MG63 (cell line): Measurements from ENCODE around the gene MAP1LC3B2. TPM values are rescaled to one million over a fixed set of nuclear protein-coding genes. Genes with fewer than 3 reads are reported as not detected.

Experiments used
- DNase-seq: peaks from one replicate; pipeline ENCODE4 v3.0.0-alpha.2; 2020
- H3K27me3 ChIP-seq: fragments of 250-450 bp; sonication (Bioruptor Pico); 2 replicates; pipeline ENCODE4 v1.5.1; 2020; ENCODE audit warnings: mild to moderate bottlenecking, moderate library complexity
- H3K36me3 ChIP-seq: fragments of 250-450 bp; sonication (Bioruptor Pico); 2 replicates; pipeline ENCODE4 v1.5.1; 2020; ENCODE audit warnings: mild to moderate bottlenecking, moderate library complexity
- H3K4me3 ChIP-seq: fragments of 250-450 bp; sonication (Bioruptor Pico); 2 replicates; pipeline ENCODE4 v1.5.1; 2020; ENCODE audit warnings: mild to moderate bottlenecking, moderate library complexity
- H3K9me3 ChIP-seq: fragments of 250-450 bp; sonication (Bioruptor Pico); 2 replicates; pipeline ENCODE4 v1.5.1; 2020; ENCODE audit warnings: mild to moderate bottlenecking, moderate library complexity
- total RNA-seq: library from RNA; depleted of rRNA; stranded (reverse); fragments of >200 nt; shearing (Covaris generic); gene quantifications from 2 replicates; pipeline ENCODE4 v1.2.3, GENCODE V29; 2014; ENCODE audit warnings: low replicate concordance; rRNA removed

Gene MAP1LC3B2
- total RNA-seq, 1 experiment from 2014 or later: 0.26 TPM

DNA sequence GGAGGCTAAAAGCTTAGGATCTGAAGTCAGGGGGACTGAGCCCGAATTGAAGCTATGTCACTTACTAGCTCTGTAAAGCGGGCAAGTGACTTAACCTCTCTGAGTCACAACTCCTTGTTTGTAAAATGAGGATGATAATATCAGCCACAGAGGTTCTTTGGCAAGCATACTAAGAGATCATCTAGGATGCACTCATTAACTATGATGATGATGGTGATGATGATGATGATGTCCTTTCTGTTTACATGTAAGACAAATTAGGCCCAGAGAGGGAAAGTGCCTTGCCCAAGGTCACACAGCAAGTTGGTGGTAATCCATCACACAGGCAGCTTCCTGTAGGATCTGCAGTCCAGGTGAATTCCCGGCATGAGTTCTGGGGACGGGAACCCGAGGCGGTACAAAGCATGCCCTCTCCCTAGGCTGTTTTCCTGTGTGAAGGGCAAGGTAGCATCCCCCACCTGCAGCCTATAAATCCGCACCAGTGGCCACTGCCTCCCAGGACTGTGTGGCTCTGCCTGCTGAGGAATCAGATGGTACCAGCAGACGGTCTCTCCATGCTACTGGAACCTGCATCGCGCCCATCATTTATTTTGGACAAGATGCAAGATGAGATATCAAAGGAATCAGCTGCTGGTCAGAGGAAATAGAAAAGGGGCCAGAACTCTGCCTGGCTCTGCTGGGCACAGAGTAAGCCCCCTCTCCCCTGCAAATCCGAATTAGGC lies 55.2 kb downstream of the MAP1LC3B2 start:
- H3K27me3 ChIP-seq: no peaks in the 10 kb centered on the region
- no peaks in the 10 kb centered on the region for H3K36me3 ChIP-seq
- no peak overlapping the region for H3K4me3 ChIP-seq
- H3K9me3 ChIP-seq: no peaks in the 10 kb centered on the region
- no peak for DNase-seq

DNA sequence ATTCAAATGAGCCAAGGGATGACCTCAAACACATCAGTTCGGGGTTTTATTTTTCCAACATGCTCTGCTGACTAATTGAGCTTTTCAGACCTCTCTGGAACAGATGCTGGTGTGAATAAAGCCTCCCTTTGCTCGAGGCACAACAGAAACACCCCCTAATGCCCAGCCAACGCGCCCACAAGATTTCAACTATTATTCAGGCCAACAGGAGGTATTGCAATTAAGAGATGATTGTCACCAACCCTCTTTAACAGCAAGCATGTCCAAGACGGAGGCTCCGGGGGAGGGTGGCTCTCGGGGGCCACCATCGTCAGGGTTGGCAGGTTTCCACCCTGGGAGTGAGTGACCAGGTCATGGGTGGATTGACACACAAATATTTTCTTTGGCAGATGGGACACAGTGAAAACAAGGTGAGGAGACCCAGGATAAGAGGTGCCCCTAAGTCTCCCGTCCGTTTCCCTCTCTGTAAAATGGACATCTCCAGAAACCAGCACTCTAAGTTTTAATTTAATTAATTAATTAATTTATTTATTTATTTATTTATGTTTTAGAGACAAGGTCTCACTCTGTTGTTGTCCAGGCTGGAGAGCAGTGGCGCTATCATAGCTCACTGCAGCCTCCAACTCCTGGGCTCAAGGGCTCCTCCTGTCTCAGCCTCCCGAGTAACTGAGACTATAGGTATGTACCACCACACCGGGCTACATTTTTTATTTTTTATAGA lies 56.1 kb downstream of the MAP1LC3B2 start:
- H3K9me3 ChIP-seq: no peaks in the 10 kb centered on the region
- no peak overlapping the region for H3K4me3 ChIP-seq

GRCh38 chr12:116616536-116617248 lies 57.5 kb downstream of the MAP1LC3B2 start:
- no peak for DNase-seq
- Histone ChIP-seq H3K36me3 (no peaks in the 10 kb centered on the region), H3K9me3 (no peaks in the 10 kb centered on the region), H3K27me3 (no peaks in the 10 kb centered on the region), H3K4me3 (no peak overlapping the region)

More for the DNA sequence above, 56.1 kb downstream of the MAP1LC3B2 start:
- H3K27me3 ChIP-seq: no peaks in the 10 kb centered on the region
- DNase-seq: no peak
- H3K36me3 ChIP-seq: no peaks in the 10 kb centered on the region

DNA sequence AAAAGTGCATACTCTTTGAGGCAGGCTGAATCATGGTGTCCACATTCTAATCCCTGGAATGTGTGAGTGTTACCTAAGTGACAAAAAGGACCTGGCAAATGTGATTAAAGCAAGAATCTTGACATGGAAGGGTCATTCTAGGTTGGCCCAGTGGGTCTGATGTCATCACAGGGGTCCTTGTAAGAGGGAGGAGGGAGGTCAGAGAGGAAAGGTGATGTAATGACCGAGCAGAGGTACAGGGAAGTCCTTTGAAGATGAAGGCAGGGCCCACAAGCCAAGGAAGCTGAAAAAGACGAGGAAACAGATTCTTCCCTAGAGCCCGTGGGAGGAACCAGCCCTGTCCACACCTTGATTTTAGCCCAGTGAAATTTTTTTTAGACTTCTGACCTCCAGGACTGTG lies 60.1 kb downstream of the MAP1LC3B2 start:
- no peaks in the 10 kb centered on the region for H3K36me3 ChIP-seq
- DNase-seq: no peak
- H3K9me3 ChIP-seq: no peaks in the 10 kb centered on the region
- no peaks in the 10 kb centered on the region for H3K27me3 ChIP-seq
- H3K4me3 ChIP-seq: no peak overlapping the region

DNA sequence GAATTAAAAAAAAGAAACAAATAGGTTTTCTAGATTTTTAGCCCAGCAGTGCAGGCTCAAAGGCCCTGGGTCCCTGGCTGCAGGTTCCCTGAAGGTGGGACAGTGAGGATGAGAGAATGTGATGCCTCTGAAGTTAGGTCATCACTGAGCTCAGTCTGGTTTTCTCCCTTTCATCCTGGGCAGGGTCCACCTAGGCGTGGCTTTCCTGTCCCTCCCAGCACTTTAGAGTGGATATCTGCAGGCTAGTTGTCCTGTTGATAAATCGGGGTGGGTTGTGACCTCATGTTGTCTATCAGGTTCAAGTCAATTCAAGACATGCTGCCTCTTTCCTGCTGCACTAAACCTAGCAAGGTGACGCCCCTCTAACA lies 60.9 kb downstream of the MAP1LC3B2 start:
- Histone ChIP-seq H3K27me3 (no peaks in the 10 kb centered on the region), H3K4me3 (no peak overlapping the region), H3K36me3 (no peaks in the 10 kb centered on the region)

GRCh38 chr12:116620492-116621191 lies 61.5 kb downstream of the MAP1LC3B2 start:
- H3K4me3 ChIP-seq: no peak overlapping the region
- H3K36me3 ChIP-seq: no peaks in the 10 kb centered on the region
- no peak for DNase-seq
- H3K27me3 ChIP-seq: no peaks in the 10 kb centered on the region
- H3K9me3 ChIP-seq: no peaks in the 10 kb centered on the region

More for the DNA sequence above, 60.9 kb downstream of the MAP1LC3B2 start:
- no peak for DNase-seq
- H3K9me3 ChIP-seq: no peaks in the 10 kb centered on the region

GRCh38 chr12:116621194-116621593 lies 62.0 kb downstream of the MAP1LC3B2 start:
- DNase-seq: no peak

DNA sequence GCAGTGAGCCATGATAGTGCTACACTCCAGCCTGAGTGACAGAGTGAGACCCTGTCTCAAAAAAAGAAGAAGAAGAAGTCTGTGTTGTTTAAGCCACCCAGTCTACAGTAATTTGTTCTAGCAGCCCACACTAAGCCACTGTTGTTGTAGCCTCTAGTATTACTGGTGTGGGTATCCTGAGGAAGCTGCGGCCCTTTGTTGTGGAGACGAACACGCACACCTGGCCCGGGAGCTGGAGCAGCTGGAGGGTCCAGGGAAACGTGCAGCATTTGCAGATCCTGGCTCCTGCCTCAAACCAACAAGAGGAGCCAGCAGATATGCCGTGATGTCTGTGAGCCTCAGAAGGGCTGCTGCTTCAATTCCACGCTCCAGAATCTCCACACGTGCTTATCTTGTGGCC lies 65.3 kb downstream of the MAP1LC3B2 start:
- Histone ChIP-seq H3K36me3 (no peaks in the 10 kb centered on the region), H3K27me3 (no peaks in the 10 kb centered on the region), H3K9me3 (no peaks in the 10 kb centered on the region), H3K4me3 (no peak overlapping the region)
- no peak for DNase-seq

More at GRCh38 chr12:116621194-116621593, 62.0 kb downstream of the MAP1LC3B2 start:
- Histone ChIP-seq H3K9me3 (no peaks in the 10 kb centered on the region), H3K4me3 (no peak overlapping the region), H3K27me3 (no peaks in the 10 kb centered on the region), H3K36me3 (no peaks in the 10 kb centered on the region)

GRCh38 chr12:116626153-116626552 lies 67.0 kb downstream of the MAP1LC3B2 start:
- Histone ChIP-seq H3K4me3 (no peak overlapping the region), H3K36me3 (no peaks in the 10 kb centered on the region), H3K27me3 (no peaks in the 10 kb centered on the region), H3K9me3 (no peaks in the 10 kb centered on the region)
- no peak for DNase-seq

Other genes starting within 250 kb of the MAP1LC3B2 start
- 12.5 and 14.1 TPM in 2 replicates for gene SPRING1, start 178.7 kb downstream of the MAP1LC3B2 start, total RNA-seq
- 1.1 and 1.2 TPM in 2 replicates for gene RNFT2, start 178.9 kb downstream of the MAP1LC3B2 start, total RNA-seq